K562 (cell line): ENCODE data around the gene NR2F2. TPM values are rescaled to one million over a fixed set of nuclear protein-coding genes. Genes with fewer than 3 reads are reported as not detected.
A peak's percentile ranks its signal among the peaks of the same experiment; 100 is the strongest.

Experiments
- ATF6 ChIP-seq: sonication (generic); formaldehyde crosslinking; IDR thresholded peaks from 2 replicates; pipeline ENCODE4 v1.4.0; 2020; ENCODE audit warnings: mild to moderate bottlenecking, missing genetic modification reagents
- E2F3 ChIP-seq: fragments of 250-450 bp; sonication (Bioruptor Pico); IDR thresholded peaks from 2 replicates; pipeline ENCODE4 v1.4.0; 2020; ENCODE audit warnings: mild to moderate bottlenecking
- HINFP ChIP-seq: fragments of 450-650 bp; conservative IDR thresholded peaks from 2 replicates; pipeline ENCODE4 v1.6.1; 2016; ENCODE audit warnings: missing genetic modification characterization, low read depth, mild to moderate bottlenecking, control low read depth, missing compliant biosample characterization
- JUND ChIP-seq, 2 experiments: IDR thresholded peaks; 2 replicates in 1 of 2; 3 replicates in 1 of 2; pipeline ENCODE4 v1.6.1; 2011; ENCODE audit warnings: borderline replicate concordance in 2 of 2, low read depth in 2 of 2, low read length in 2 of 2, improper control_type of control experiment in 1 of 2, missing biosample characterization in 1 of 2, missing genetic modification characterization in 1 of 2, missing genetic modification reagents in 1 of 2
- KDM4B ChIP-seq, 2 experiments: fragments of 450-650 bp in 1 of 2; sonication (generic) in 1 of 2; IDR thresholded peaks; 2 replicates each; pipeline ENCODE4 v1.6.1; 2016 to 2017; ENCODE audit warnings: borderline replicate concordance in 2 of 2, antibody characterized with exemption in 1 of 2, low read depth in 1 of 2, mild to moderate bottlenecking in 1 of 2
- MAFF ChIP-seq: IDR thresholded peaks from 2 replicates; pipeline ENCODE4 v1.6.1; 2012; ENCODE audit warnings: low read length, improper control_type of control experiment
- NFIX ChIP-seq: fragments of 250-450 bp; sonication (Bioruptor Pico); IDR thresholded peaks from 2 replicates; pipeline ENCODE4 v1.4.0; 2020; ENCODE audit warnings: low read depth, mild to moderate bottlenecking, moderate library complexity
- RBM17 ChIP-seq: fragments of 200-400 bp; formaldehyde crosslinking; IDR thresholded peaks from 2 replicates; pipeline ENCODE4 v1.6.1; 2017; ENCODE audit warnings: low read depth, mild to moderate bottlenecking, low read length, borderline replicate concordance
- RERE ChIP-seq: sonication (generic); formaldehyde crosslinking; IDR thresholded peaks from 2 replicates; pipeline ENCODE4 v1.8.0; 2023; ENCODE audit warnings: missing genetic modification reagents, mild to moderate bottlenecking, borderline replicate concordance
- TAF1 ChIP-seq: IDR thresholded peaks from 2 replicates; pipeline ENCODE4 v1.6.1; 2011; ENCODE audit warnings: mild to moderate bottlenecking, low read length, moderate library complexity; ENCODE audit not compliant: insufficient read depth, control insufficient read depth, severe bottlenecking; ENCODE audit errors: extremely low read depth
- USF2 ChIP-seq: sonication (generic); formaldehyde crosslinking; IDR thresholded peaks from 2 replicates; pipeline ENCODE4 v1.5.0; 2020; ENCODE audit warnings: missing genetic modification reagents
- ZNF253 ChIP-seq: fragments of 250-450 bp; sonication (Bioruptor Pico); conservative IDR thresholded peaks from 2 replicates; pipeline ENCODE4 v1.6.1; 2021; ENCODE audit warnings: mild to moderate bottlenecking
- ZNF76 ChIP-seq: fragments of 250-450 bp; sonication (Bioruptor Pico); IDR thresholded peaks from 2 replicates; pipeline ENCODE4 v1.4.0; 2020; ENCODE audit warnings: mild to moderate bottlenecking, moderate library complexity, borderline replicate concordance
- ZNF766 ChIP-seq: fragments of 200-800 bp; sonication (Bioruptor generic); conservative IDR thresholded peaks from 2 replicates; pipeline ENCODE4 v1.6.1; 2016; ENCODE audit warnings: missing genetic modification characterization, missing compliant biosample characterization
- ZNF778 ChIP-seq: fragments of 450-650 bp; formaldehyde crosslinking; IDR thresholded peaks from 2 replicates; pipeline ENCODE4 v1.4.0; 2020; ENCODE audit warnings: mild to moderate bottlenecking, moderate library complexity
- polyA plus RNA-seq, 8 experiments: library from polyadenylated mRNA; depleted of rRNA in 4 of 8; stranded (reverse) in 5 of 8; unstranded in 3 of 8; fragments of >200 nt; fragmentation: Nextera tagmentation in 2 of 8; fragmentation: Illumina TruSeq in 1 of 8; extraction: Ambion mirVana in 2 of 8; extraction: Trizol in 1 of 8; gene quantifications; 2 replicates each; pipeline versions ENCODE4 v1.2.1 to v1.2.3, GENCODE V29; 2011 to 2014; ENCODE audit warnings: inconsistent platforms in 1 of 8, missing spikeins in 1 of 8
- total RNA-seq, 7 experiments: library from RNA; depleted of rRNA in 6 of 7; stranded (reverse); fragments of >200 nt in 6 of 7; fragmentation: Illumina TruSeq in 2 of 7; extraction: Trizol in 2 of 7; gene quantifications; 2 replicates each; pipeline versions ENCODE4 v1.2.1 to v1.2.3, GENCODE V29; 2011 to 2021; ENCODE audit warnings: low replicate concordance in 1 of 7

The NR2F2 gene
- total and polyA plus RNA-seq, 9 of the 15 experiments (the other 6 are each of a cell fraction or from before 2014, with no cell fraction given): 6.0 to 51.8 (median 11.1) TPM

GRCh38 chr15:96331945-96332636 lies 1.6 kb downstream of the NR2F2 start (continued):
- TF ChIP-seq RBM17: no peak
- TF ChIP-seq ZNF76 (CRISPR knock-in tag): no peak
- no peak for TF ChIP-seq JUND (IDR thresholded peaks at IDR 0.05; ENCODE audit: borderline replicate concordance, low read depth, low read length)
- TF ChIP-seq JUND (tag; IDR thresholded peaks at IDR 0.05; ENCODE audit: borderline replicate concordance, low read depth, low read length): no peak
- TF ChIP-seq HINFP (tag): no peak
- TF ChIP-seq ATF6: no peak; the same call in 1 of the 2 replicates
- no peak for TF ChIP-seq E2F3 (CRISPR knock-in tag)
- TF ChIP-seq KDM4B (IDR thresholded peaks at IDR 0.05; ENCODE audit: borderline replicate concordance in 2 of 2, low read depth in 1 of 2): no peak
- peak; percentile 34 for TF ChIP-seq TAF1
- TF ChIP-seq ZNF766 (CRISPR knock-in tag): no peak
- peak; percentile 46 for TF ChIP-seq USF2 (CRISPR knock-in tag)
- TF ChIP-seq ZNF778 (CRISPR knock-in tag): no peak
- no peak for TF ChIP-seq RERE (CRISPR knock-in tag)
- no peak for TF ChIP-seq ZNF253 (CRISPR knock-in tag)
- no peak for TF ChIP-seq NFIX (CRISPR knock-in tag)
- TF ChIP-seq MAFF: no peak
